Activated T-helper 9 cell treated with anti-CD3 and anti-CD28 coated beads, Interleukin-2, amount 50 U/mL, for 16 hours (primary cell): ENCODE measurements around the gene PHC2.

Experiments used
- DNase-seq: peaks from one replicate; pipeline ENCODE4 v3.0.0-alpha.2; 2020; ENCODE audit warnings: low read depth

The PHC2 gene

GRCh38 chr1:33332357-33332789, 98.5 kb downstream of the PHC2 start:
- no peak for DNase-seq

GRCh38 chr1:33331444-33332356, 99.2 kb downstream of the PHC2 start:
- no peak for DNase-seq

- no peak for DNase-seq
Observed at GRCh38 chr1:33330906-33331305, 100.0 kb downstream of the PHC2 start.

GRCh38 chr1:33330361-33330890, 100.5 kb downstream of the PHC2 start:
- DNase-seq = no peak

- no peak for DNase-seq
Observed at GRCh38 chr1:33329600-33330305, 101.1 kb downstream of the PHC2 start.

- DNase-seq = no peak
Observed at GRCh38 chr1:33328817-33329216, 102.1 kb downstream of the PHC2 start.

- DNase-seq = no peak
Observed at GRCh38 chr1:33327587-33328325, 103.1 kb downstream of the PHC2 start.

GRCh38 chr1:33326785-33327184, 104.1 kb downstream of the PHC2 start:
- no peak for DNase-seq

GRCh38 chr1:33324677-33325575, 106.0 kb downstream of the PHC2 start:
- DNase-seq = no peak

GRCh38 chr1:33323663-33324477, 107.0 kb downstream of the PHC2 start:
- no peak for DNase-seq

GRCh38 chr1:33322870-33323585, 107.9 kb downstream of the PHC2 start:
- no peak for DNase-seq

GRCh38 chr1:33322109-33322508, 108.8 kb downstream of the PHC2 start:
- no peak for DNase-seq

- no peak for DNase-seq
Observed at GRCh38 chr1:33321178-33321577, 109.7 kb downstream of the PHC2 start.

- no peak for DNase-seq
Observed at GRCh38 chr1:33320619-33321165, 110.2 kb downstream of the PHC2 start, which contains the start of gene A3GALT2. TSS of gene A3GALT2 (minus strand) at chr1:33321098. CDS start at chr1:33321098, 0 bp downstream.

- no peak for DNase-seq
Observed at GRCh38 chr1:33319949-33320618, 110.8 kb downstream of the PHC2 start.

GRCh38 chr1:33319186-33319948, 111.5 kb downstream of the PHC2 start:
- no peak for DNase-seq

GRCh38 chr1:33317946-33318345, 112.9 kb downstream of the PHC2 start:
- no peak for DNase-seq

- no peak for DNase-seq
Observed at GRCh38 chr1:33317354-33317753, 113.5 kb downstream of the PHC2 start.
